Measurements from ENCODE around the gene LDLRAD4. TPM values are rescaled to one million over a fixed set of nuclear protein-coding genes. Genes with fewer than 3 reads are reported as not detected.

Gene LDLRAD4
- total and polyA plus RNA-seq, 9 of the 15 experiments (the other 6 are each of a cell fraction or from before 2014, with no cell fraction given): 0.01 TPM; not detected in 8

DNA sequence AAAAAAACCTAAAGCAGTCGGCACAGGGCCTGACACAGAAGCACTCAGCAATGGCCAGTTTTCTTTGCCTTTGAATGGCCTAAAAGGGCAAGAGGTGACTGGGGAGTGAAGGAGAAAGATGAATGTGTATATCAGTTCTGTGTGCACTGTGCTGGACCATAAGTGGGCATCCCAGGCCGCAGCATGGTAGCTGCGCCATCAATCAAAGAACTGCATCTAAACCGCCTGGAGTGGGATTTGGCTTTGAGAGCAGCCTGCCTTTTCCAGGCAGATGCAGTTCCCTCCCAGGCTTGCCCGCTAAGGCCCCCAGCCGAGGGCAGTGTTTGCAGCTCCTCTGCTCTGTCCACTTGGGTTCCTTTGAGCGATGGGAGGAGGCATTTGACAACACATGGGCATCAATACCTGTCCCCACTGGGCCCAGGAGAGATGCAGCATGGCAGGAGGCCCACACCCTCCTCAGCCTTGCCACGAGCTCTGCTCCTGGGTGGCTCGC, 363.7 kb downstream of the LDLRAD4 start (continued):
- TF ChIP-seq ZNF57 (CRISPR knock-in tag; IDR thresholded peaks at IDR 0.05) (no peak), ERF (CRISPR knock-in tag; IDR thresholded peaks at IDR 0.05) (no peak), FOXA3 (CRISPR knock-in tag; conservative IDR thresholded peaks at IDR 0.05 in 1 of 2, IDR thresholded peaks at IDR 0.05 in 1 of 2) (no peak), ZNF707 (CRISPR knock-in tag; conservative IDR thresholded peaks at IDR 0.05) (no peak), RAD21 (CRISPR knock-in tag; conservative IDR thresholded peaks at IDR 0.05 in 1 of 2, IDR thresholded peaks at IDR 0.05 in 1 of 2) (no peak)

DNA sequence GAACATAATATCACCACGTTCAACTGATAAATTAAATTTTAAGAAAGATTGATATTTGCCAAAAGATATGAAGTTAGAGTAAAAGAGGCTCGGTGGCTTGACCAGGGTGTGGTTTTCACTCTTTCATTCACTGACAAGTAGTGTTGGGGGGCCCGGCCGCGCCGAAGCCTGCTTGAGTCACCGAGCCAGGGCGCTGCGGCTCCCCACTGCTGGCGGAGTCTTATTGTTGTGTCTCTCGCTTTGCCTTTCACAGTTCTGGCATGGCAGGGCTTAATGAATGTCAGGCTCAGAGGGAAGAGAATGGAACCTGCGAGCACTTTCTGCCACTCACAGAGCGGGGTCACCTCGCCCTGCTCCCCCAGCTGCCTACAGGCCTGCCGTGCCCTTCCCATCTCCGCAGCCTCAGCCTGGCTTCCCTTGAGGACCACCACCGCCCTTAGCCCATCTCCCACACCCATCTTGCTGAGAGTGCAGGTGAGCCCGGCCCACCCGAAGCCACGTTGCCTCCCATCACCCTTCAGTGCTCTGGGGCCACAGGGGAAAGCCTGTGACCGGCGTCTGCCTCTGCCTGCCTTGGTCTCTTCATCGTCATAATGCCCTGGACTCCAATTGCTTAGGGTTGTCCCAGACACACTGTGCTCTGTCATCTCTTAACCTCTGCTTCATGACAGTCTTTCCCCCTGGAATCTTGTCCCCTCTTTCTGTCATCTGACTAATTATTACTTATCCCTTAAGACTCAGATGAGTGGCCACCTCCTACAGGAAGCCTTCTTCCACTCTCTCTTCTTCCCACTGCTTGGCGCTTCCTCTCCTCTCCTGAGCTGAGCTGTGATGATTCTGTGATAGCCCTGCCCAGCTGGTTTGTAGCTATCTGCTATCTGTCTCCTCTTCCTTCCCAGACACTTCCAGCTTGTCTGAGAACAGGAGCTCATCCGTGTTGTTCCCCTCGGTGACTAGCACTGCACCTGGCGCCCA, 365.3 kb downstream of the LDLRAD4 start:
- no TSS peak for BruUV-seq (replicated peaks)
- Histone ChIP-seq H3K27ac (ENCODE audit: extremely low read depth, low read depth, low read length) (no peak overlapping the region), H4K20me1 (replicated peaks; ENCODE audit: control insufficient read depth, insufficient read depth, low read length) (peaks cover 5% of the 10 kb centered on the region), H3K27me3 (ENCODE audit: control insufficient read depth in 2 of 2, insufficient read depth in 2 of 2, low read length in 2 of 2) (peaks cover 13 to 26% of the 10 kb centered on the region in 2 experiments; a peak in 4 of 5 replicates), H3K79me2 (ENCODE audit: control insufficient read depth, insufficient read depth, low read length) (no peaks in the 10 kb centered on the region), H3K9me3 (replicated peaks; ENCODE audit: control insufficient read depth, insufficient read depth, low read depth, low read length) (no peaks in the 10 kb centered on the region), H3K4me1 (replicated peaks in 1 of 2; ENCODE audit: control insufficient read depth in 2 of 2, insufficient read depth in 2 of 2, low read length in 2 of 2) (peaks cover 0 to 8% of the 10 kb centered on the region in 2 experiments; a peak in 3 of 5 replicates), H3K4me3 (no peak overlapping the region), H3K9ac (ENCODE audit: insufficient read depth in 1 of 2, low read depth in 2 of 2, low read length in 2 of 2) (no peak overlapping the region), H2AFZ (ENCODE audit: low read depth, low read length) (no peak overlapping the region), H3K4me2 (ENCODE audit: insufficient read depth, low read length) (no peak overlapping the region), H3K36me3 (ENCODE audit: control insufficient read depth, insufficient read depth, low read length) (no peaks in the 10 kb centered on the region), H3K9me1 (ENCODE audit: control insufficient read depth, insufficient read depth, low read length) (no peaks in the 10 kb centered on the region)
- 3% methylated on average over 22 of the region's 27 CpGs for WGBS (ENCODE audit: insufficient coverage, low coverage, missing lambda C conversion rate)
- peak; percentile 19 for TF ChIP-seq ZFP36 (IDR thresholded peaks at IDR 0.05; ENCODE audit: low read depth, low read length, partially characterized antibody)
- no peak for TF ChIP-seq TBP (optimal IDR thresholded peaks at IDR 0.05; ENCODE audit: low read depth, low read length)
- in situ Hi-C loops (cut with MboI): no loop called here
- DNase-seq (ENCODE audit: extremely low read depth in 1 of 4, low spot score in 3 of 4): no peak
- ATAC-seq: no peak; the same call in 2 of the 3 replicates
- POLR2A ChIA-PET: interaction anchor here (0.6 kb wide), 1 partner anchor 834 kb away, joined by 3 read pairs; no protein-coding TSS in a partner anchor
- intact Hi-C loops (cut with micrococcal nuclease): no loop called here
- FAIRE-seq: no peak
- CTCF ChIA-PET (ENCODE audit: low intra/inter-chr PET ratio): no interaction called here

Data from K562 (cell line).